ENCODE results near the gene SEMA3F.

- TF ChIP-seq, protein P1, sequence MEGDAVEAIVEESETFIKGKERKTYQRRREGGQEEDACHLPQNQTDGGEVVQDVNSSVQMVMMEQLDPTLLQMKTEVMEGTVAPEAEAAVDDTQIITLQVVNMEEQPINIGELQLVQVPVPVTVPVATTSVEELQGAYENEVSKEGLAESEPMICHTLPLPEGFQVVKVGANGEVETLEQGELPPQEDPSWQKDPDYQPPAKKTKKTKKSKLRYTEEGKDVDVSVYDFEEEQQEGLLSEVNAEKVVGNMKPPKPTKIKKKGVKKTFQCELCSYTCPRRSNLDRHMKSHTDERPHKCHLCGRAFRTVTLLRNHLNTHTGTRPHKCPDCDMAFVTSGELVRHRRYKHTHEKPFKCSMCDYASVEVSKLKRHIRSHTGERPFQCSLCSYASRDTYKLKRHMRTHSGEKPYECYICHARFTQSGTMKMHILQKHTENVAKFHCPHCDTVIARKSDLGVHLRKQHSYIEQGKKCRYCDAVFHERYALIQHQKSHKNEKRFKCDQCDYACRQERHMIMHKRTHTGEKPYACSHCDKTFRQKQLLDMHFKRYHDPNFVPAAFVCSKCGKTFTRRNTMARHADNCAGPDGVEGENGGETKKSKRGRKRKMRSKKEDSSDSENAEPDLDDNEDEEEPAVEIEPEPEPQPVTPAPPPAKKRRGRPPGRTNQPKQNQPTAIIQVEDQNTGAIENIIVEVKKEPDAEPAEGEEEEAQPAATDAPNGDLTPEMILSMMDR (conservative IDR thresholded peaks at IDR 0.05; ENCODE audit: low read depth, low read length) = 0 out of 2 replicates have a peak, but pooled peaks have one; percentile 20
- no peak for TF ChIP-seq EZH2 (IDR thresholded peaks at IDR 0.05; ENCODE audit: borderline replicate concordance, low read depth, low read length, poor library complexity, severe bottlenecking)
Observed at GRCh38 chr3:50154476-50154839, 666 bp upstream of the SEMA3F start.

Measured in A673 (cell line).